HG02571 (cell line): ENCODE measurements around the gene DENND11.

Experiments used
- ATAC-seq: cut with Tn5 transposase; IDR thresholded peaks from one replicate; pipeline ENCODE4 v1.9.1; 2021; ENCODE audit warnings: mild to moderate bottlenecking, moderate library complexity; ENCODE audit not compliant: unreplicated experiment

DENND11 gene

GRCh38 chr7:141686074-141686473 lies 15.9 kb downstream of the DENND11 start:
- no peak for ATAC-seq

GRCh38 chr7:141685285-141686023 lies 16.5 kb downstream of the DENND11 start:
- no peak for ATAC-seq

GRCh38 chr7:141679014-141679413 lies 23.0 kb downstream of the DENND11 start:
- ATAC-seq: no peak

- ATAC-seq: no peak
Observed at GRCh38 chr7:141676618-141677017, 25.3 kb downstream of the DENND11 start.

- no peak for ATAC-seq
Observed at GRCh38 chr7:141675436-141676215, 26.3 kb downstream of the DENND11 start.

- no peak for ATAC-seq
Observed at GRCh38 chr7:141674702-141675101, 27.3 kb downstream of the DENND11 start.

GRCh38 chr7:141674171-141674671 lies 27.7 kb downstream of the DENND11 start:
- ATAC-seq: no peak

GRCh38 chr7:141673346-141673745 lies 28.6 kb downstream of the DENND11 start:
- ATAC-seq: no peak

GRCh38 chr7:141671705-141672496 lies 30.1 kb downstream of the DENND11 start:
- no peak for ATAC-seq

- no peak for ATAC-seq
Observed at GRCh38 chr7:141668853-141669252, 33.1 kb downstream of the DENND11 start.

- no peak for ATAC-seq
Observed at GRCh38 chr7:141666071-141666470, 35.9 kb downstream of the DENND11 start.

GRCh38 chr7:141665208-141666035 lies 36.5 kb downstream of the DENND11 start:
- ATAC-seq: no peak

- no peak for ATAC-seq
Observed at GRCh38 chr7:141664450-141664849, 37.5 kb downstream of the DENND11 start.

GRCh38 chr7:141663081-141663849 lies 38.7 kb downstream of the DENND11 start:
- no peak for ATAC-seq

- no peak for ATAC-seq
Observed at GRCh38 chr7:141660259-141660658, 41.7 kb downstream of the DENND11 start.

GRCh38 chr7:141659501-141659900 lies 42.5 kb downstream of the DENND11 start:
- no peak for ATAC-seq

- peak; percentile 58 for ATAC-seq
Observed at GRCh38 chr7:141654551-141654950, 47.4 kb downstream of the DENND11 start.

- no peak for ATAC-seq
Observed at GRCh38 chr7:141652691-141653090, 49.3 kb downstream of the DENND11 start.
